ENCODE results near the gene FARP1.

The FARP1 gene

DNA sequence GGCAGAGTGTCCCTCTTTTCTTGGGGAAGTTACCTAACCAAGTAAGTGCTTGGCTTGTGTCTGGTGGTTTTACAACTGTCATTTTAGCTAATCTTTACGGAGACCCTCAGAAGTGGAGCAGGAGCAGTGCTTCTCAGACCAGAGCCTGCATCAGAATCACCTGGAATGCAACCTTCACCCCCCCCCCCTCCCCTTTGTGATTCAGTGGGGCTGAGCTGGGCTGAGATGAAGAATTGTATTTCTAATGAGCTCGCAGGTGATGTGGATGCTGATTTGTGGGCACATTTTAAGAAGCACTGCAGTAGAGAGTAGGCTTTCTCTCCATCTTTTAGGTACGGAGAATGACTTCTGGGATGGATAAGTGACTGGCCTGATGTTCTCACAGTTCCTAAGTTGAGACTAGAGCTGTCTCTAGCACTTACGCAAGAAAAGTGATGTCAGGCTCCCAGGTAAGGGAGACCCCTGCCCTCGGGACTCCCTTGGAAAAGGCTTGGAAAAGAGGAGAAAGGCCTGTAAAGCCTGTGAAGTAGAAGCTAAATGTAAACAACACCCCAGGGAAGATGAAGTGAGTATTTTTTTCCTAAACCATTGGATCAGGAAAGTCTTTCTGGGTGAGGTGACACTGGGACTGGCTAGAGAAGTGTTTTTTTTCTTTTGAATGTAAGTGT lies 57.5 kb downstream of the FARP1 start:
- no peak for TF ChIP-seq CTCF (IDR thresholded peaks at IDR 0.05; ENCODE audit: insufficient read depth, low read length, poor library complexity, severe bottlenecking)
- no peak for DNase-seq (ENCODE audit: extremely low read depth, insufficient read length)
- H3K36me3 ChIP-seq (ENCODE audit: control insufficient read depth, insufficient read depth, low read length), result no peaks in the 10 kb centered on the region
- no peak overlapping the region for H3K4me3 ChIP-seq (replicated peaks; ENCODE audit: low read depth, low read length)
- H3K27me3 ChIP-seq (replicated peaks; ENCODE audit: control insufficient read depth, insufficient read depth, low read length), result no peaks in the 10 kb centered on the region

- no peak for DNase-seq (ENCODE audit: extremely low read depth, insufficient read length)
- no peaks in the 10 kb centered on the region for H3K36me3 ChIP-seq (ENCODE audit: control insufficient read depth, insufficient read depth, low read length)
- H3K27me3 ChIP-seq (replicated peaks; ENCODE audit: control insufficient read depth, insufficient read depth, low read length), result no peaks in the 10 kb centered on the region
- no peak for TF ChIP-seq CTCF (IDR thresholded peaks at IDR 0.05; ENCODE audit: insufficient read depth, low read length, poor library complexity, severe bottlenecking)
- H3K4me3 ChIP-seq (replicated peaks; ENCODE audit: low read depth, low read length), result no peak overlapping the region
These were observed 58.3 kb downstream of the FARP1 start for GRCh38 chr13:98201189-98201588.

DNA sequence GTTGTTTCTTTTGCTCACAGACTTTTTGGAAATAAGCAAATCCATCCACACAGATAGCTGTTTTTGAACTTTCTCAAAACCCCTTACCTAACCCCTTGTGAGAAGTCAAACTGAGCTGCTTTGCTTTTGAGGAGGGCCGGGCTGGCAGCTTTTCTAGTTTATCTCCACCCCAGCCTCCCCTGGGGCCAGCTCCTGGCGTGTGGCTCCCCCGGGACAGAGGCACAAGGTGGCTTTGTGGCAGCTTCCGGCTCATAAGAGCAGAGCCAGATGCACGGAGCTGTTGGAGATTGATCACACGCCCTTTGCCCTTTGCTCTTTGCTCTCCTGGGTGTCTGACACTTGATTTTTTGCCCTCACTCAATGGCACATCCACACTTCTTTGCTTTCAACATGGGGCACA lies 59.1 kb downstream of the FARP1 start:
- Histone ChIP-seq H3K36me3 (ENCODE audit: control insufficient read depth, insufficient read depth, low read length) (no peaks in the 10 kb centered on the region), H3K4me3 (replicated peaks; ENCODE audit: low read depth, low read length) (no peak overlapping the region; the same call in 1 of the 2 replicates), H3K27me3 (replicated peaks; ENCODE audit: control insufficient read depth, insufficient read depth, low read length) (no peaks in the 10 kb centered on the region)
- DNase-seq (ENCODE audit: extremely low read depth, insufficient read length), result no peak
- no peak for TF ChIP-seq CTCF (IDR thresholded peaks at IDR 0.05; ENCODE audit: insufficient read depth, low read length, poor library complexity, severe bottlenecking)

DNA sequence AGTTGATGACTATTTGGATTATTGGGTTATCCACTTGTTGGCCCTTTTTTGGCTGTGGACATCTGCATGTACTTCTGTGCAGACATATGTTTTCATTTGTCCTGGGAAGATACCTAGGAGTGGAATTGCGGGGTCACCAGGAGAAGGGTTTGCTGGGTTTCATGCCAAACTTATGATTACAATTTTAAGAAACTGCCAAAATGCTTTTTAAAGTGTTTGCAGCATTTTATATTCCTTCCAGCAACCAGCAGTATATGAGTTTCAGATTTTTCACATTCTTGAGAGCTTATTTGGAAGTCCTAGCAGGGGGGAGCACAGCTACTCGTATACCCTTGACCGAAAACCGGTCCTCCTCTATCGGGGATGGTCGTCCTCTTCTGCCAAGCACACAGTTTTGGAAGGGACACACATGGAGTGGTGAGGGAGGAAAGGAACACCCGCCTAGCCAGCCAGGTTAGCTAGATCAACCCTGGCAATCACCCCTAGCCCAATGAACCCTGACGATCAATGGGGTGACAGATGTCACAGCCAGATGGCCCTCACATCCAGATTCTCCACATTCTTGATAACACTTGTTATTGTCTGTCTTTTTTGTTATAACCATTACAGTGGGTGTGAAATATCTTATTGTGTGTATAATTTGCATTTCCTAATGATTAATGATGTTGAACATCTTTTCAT lies 60.9 kb downstream of the FARP1 start:
- no peaks in the 10 kb centered on the region for H3K27me3 ChIP-seq (replicated peaks; ENCODE audit: control insufficient read depth, insufficient read depth, low read length)
- TF ChIP-seq CTCF (IDR thresholded peaks at IDR 0.05; ENCODE audit: insufficient read depth, low read length, poor library complexity, severe bottlenecking), result no peak
- no peak for DNase-seq (ENCODE audit: extremely low read depth, insufficient read length)
- no peak overlapping the region for H3K4me3 ChIP-seq (replicated peaks; ENCODE audit: low read depth, low read length)
- no peaks in the 10 kb centered on the region for H3K36me3 ChIP-seq (ENCODE audit: control insufficient read depth, insufficient read depth, low read length)

GRCh38 chr13:98204546-98204945 lies 61.7 kb downstream of the FARP1 start:
- Histone ChIP-seq H3K4me3 (replicated peaks; ENCODE audit: low read depth, low read length) (no peak overlapping the region), H3K27me3 (replicated peaks; ENCODE audit: control insufficient read depth, insufficient read depth, low read length) (no peaks in the 10 kb centered on the region), H3K36me3 (ENCODE audit: control insufficient read depth, insufficient read depth, low read length) (no peaks in the 10 kb centered on the region)
- no peak for DNase-seq (ENCODE audit: extremely low read depth, insufficient read length)
- TF ChIP-seq CTCF (IDR thresholded peaks at IDR 0.05; ENCODE audit: insufficient read depth, low read length, poor library complexity, severe bottlenecking), result no peak

All from GM06990 (cell line).